GM12878 (cell line): ENCODE results near the gene HASPIN. TPM values are rescaled to one million over a fixed set of nuclear protein-coding genes. Genes with fewer than 3 reads are reported as not detected.

ENCODE experiments used
- BACH1 ChIP-seq: fragments of 450-650 bp; IDR thresholded peaks from 2 replicates; pipeline ENCODE4 v1.6.1; 2017; ENCODE audit warnings: mild to moderate bottlenecking, borderline replicate concordance
- EGR1 ChIP-seq, 2 experiments: IDR thresholded peaks; 1 replicate in 1 of 2; 2 replicates in 1 of 2; pipeline ENCODE4 v1.6.1; 2011 to 2012; ENCODE audit warnings: low read depth in 2 of 2, low read length in 2 of 2, borderline replicate concordance in 1 of 2, mild to moderate bottlenecking in 1 of 2, moderate library complexity in 1 of 2
- HCFC1 ChIP-seq: fragments of 150-350 bp; IDR thresholded peaks from 2 replicates; pipeline ENCODE4 v1.6.1; 2014; ENCODE audit warnings: low read length
- KAT2A ChIP-seq: conservative IDR thresholded peaks from 2 replicates; pipeline ENCODE4 v1.6.1; 2011; ENCODE audit warnings: low read depth, low read length; ENCODE audit not compliant: control insufficient read depth
- KLF5 ChIP-seq: fragments of 450-650 bp; IDR thresholded peaks from 2 replicates; pipeline ENCODE4 v1.6.1; 2014; ENCODE audit warnings: mild to moderate bottlenecking; ENCODE audit not compliant: partially characterized antibody
- LARP7 ChIP-seq: fragments of 450-650 bp; IDR thresholded peaks from 2 replicates; pipeline ENCODE4 v1.6.1; 2017; ENCODE audit warnings: mild to moderate bottlenecking
- NFYB ChIP-seq: IDR thresholded peaks from 2 replicates; pipeline ENCODE4 v1.6.1; 2011; ENCODE audit warnings: low read depth, mild to moderate bottlenecking, low read length, improper control_type of control experiment, moderate library complexity; ENCODE audit not compliant: insufficient read depth
- NRF1 ChIP-seq: conservative IDR thresholded peaks from 2 replicates; pipeline ENCODE4 v1.6.1; 2011; ENCODE audit warnings: mild to moderate bottlenecking, low read depth, low read length, improper control_type of control experiment
- POLR2AphosphoS5 ChIP-seq: IDR thresholded peaks from 2 replicates; pipeline ENCODE4 v1.6.1; 2011; ENCODE audit warnings: mild to moderate bottlenecking, low read length, inconsistent platforms
- POU2F2 ChIP-seq: IDR thresholded peaks from 3 replicates; pipeline ENCODE4 v1.6.1; 2011; ENCODE audit warnings: low read depth, mild to moderate bottlenecking, low read length, borderline replicate concordance
- RELA ChIP-seq: fragments of 450-650 bp; IDR thresholded peaks from 2 replicates; pipeline ENCODE4 v1.8.0; 2014; ENCODE audit warnings: borderline replicate concordance; ENCODE audit not compliant: partially characterized antibody
- STAT1 ChIP-seq: fragments of 450-650 bp; conservative IDR thresholded peaks from 2 replicates; pipeline ENCODE4 v1.6.1; 2014; ENCODE audit warnings: antibody characterized with exemption, mild to moderate bottlenecking
- YY1 ChIP-seq: IDR thresholded peaks from 2 replicates; pipeline ENCODE4 v1.6.1; 2011; ENCODE audit warnings: low read depth, mild to moderate bottlenecking, low read length
- polyA plus RNA-seq, 11 experiments: library from polyadenylated mRNA; depleted of rRNA in 4 of 11; unstranded in 6 of 11; stranded (reverse) in 5 of 11; fragments of >200 nt; fragmentation: Nextera tagmentation in 4 of 11; fragmentation: Illumina TruSeq in 1 of 11; extraction: Ambion mirVana in 4 of 11; extraction: Trizol in 1 of 11; gene quantifications; 1 replicate in 1 of 11; 2 replicates in 10 of 11; pipeline versions ENCODE4 v1.2.1 to v1.2.3, GENCODE V29; 2011 to 2016; ENCODE audit warnings: inconsistent platforms in 2 of 11, missing spikeins in 2 of 11, low read depth in 1 of 11
- total RNA-seq, 4 experiments: library from RNA; depleted of rRNA in 3 of 4; stranded (reverse); fragments of >200 nt in 3 of 4; fragmentation: Illumina TruSeq in 1 of 4; extraction: Trizol in 1 of 4; gene quantifications; 2 replicates each; pipeline versions ENCODE4 v1.2.1 to v1.2.3, GENCODE V29; 2013 to 2021
- TF ChIP-seq, protein P1 (sequence below): fragments of 450-650 bp; formaldehyde crosslinking; IDR thresholded peaks from 2 replicates; pipeline ENCODE4 v1.5.0; 2022; ENCODE audit warnings: mild to moderate bottlenecking, missing genetic modification characterization
- TF ChIP-seq, protein P2 (sequence below): fragments of 450-650 bp; IDR thresholded peaks from 2 replicates; pipeline ENCODE4 v1.6.1; 2017; ENCODE audit warnings: mild to moderate bottlenecking, moderate library complexity
- TF ChIP-seq, protein P3 (sequence below): fragments of 150-350 bp; IDR thresholded peaks from 2 replicates; pipeline ENCODE4 v1.6.1; 2016; ENCODE audit warnings: low read depth, low read length
- TF ChIP-seq, protein P4 (sequence below): IDR thresholded peaks from 2 replicates; pipeline ENCODE4 v1.6.1; 2011; ENCODE audit warnings: low read depth, low read length, improper control_type of control experiment, borderline replicate concordance

The HASPIN gene
- total and polyA plus RNA-seq, 10 of the 15 experiments (the other 5 are each of a cell fraction or from before 2014, with no cell fraction given): 0.80 to 18.0 (median 10.1) TPM

DNA sequence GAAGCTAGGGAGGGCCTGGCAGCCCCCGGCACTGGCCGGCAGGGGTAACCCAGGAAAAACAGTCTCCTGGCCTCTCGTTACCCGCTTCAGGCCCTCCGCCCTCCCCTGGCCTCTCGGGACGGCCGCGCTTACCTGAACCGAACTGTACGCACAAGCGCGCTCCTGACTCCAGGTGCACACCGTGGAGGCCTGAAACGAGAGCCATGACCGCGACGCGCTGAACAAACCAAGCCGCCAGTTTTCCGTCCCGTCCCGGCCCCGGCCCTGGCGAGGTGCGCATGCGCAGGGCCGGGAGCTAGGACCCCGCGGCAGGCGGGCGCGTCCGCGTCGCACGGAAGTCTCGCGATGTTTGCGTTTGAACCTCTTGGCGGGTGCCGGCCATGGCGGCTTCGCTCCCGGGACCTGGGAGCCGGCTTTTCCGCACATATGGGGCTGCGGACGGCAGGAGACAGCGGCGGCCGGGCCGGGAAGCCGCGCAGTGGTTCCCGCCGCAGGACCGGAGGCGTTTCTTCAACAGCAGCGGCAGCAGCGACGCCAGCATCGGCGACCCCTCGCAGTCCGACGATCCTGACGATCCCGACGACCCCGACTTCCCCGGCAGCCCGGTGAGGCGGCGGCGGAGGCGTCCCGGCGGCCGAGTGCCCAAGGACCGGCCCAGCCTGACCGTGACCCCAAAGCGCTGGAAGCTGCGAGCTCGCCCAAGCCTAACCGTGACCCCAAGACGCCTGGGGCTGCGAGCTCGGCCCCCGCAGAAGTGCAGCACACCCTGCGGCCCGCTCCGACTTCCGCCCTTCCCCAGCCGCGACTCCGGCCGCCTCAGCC is at the start of gene HASPIN (continued):
- TF ChIP-seq POLR2AphosphoS5: peak; percentile 67
- TF ChIP-seq, protein P1, sequence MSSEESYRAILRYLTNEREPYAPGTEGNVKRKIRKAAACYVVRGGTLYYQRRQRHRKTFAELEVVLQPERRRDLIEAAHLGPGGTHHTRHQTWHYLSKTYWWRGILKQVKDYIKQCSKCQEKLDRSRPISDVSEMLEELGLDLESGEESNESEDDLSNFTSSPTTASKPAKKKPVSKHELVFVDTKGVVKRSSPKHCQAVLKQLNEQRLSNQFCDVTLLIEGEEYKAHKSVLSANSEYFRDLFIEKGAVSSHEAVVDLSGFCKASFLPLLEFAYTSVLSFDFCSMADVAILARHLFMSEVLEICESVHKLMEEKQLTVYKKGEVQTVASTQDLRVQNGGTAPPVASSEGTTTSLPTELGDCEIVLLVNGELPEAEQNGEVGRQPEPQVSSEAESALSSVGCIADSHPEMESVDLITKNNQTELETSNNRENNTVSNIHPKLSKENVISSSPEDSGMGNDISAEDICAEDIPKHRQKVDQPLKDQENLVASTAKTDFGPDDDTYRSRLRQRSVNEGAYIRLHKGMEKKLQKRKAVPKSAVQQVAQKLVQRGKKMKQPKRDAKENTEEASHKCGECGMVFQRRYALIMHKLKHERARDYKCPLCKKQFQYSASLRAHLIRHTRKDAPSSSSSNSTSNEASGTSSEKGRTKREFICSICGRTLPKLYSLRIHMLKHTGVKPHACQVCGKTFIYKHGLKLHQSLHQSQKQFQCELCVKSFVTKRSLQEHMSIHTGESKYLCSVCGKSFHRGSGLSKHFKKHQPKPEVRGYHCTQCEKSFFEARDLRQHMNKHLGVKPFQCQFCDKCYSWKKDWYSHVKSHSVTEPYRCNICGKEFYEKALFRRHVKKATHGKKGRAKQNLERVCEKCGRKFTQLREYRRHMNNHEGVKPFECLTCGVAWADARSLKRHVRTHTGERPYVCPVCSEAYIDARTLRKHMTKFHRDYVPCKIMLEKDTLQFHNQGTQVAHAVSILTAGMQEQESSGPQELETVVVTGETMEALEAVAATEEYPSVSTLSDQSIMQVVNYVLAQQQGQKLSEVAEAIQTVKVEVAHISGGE (CRISPR knock-in tag): no peak
- peak in 1 of 2 experiments; percentile 83; a peak in 2 of 3 replicates for TF ChIP-seq EGR1 (IDR thresholded peaks at IDR 0.05; ENCODE audit: borderline replicate concordance in 1 of 2, low read depth in 2 of 2, low read length in 2 of 2)
- peak; percentile 95 for TF ChIP-seq YY1
- peak; percentile 83 for TF ChIP-seq POU2F2
- peak; percentile 82 for TF ChIP-seq KLF5
- TF ChIP-seq, protein P2, sequence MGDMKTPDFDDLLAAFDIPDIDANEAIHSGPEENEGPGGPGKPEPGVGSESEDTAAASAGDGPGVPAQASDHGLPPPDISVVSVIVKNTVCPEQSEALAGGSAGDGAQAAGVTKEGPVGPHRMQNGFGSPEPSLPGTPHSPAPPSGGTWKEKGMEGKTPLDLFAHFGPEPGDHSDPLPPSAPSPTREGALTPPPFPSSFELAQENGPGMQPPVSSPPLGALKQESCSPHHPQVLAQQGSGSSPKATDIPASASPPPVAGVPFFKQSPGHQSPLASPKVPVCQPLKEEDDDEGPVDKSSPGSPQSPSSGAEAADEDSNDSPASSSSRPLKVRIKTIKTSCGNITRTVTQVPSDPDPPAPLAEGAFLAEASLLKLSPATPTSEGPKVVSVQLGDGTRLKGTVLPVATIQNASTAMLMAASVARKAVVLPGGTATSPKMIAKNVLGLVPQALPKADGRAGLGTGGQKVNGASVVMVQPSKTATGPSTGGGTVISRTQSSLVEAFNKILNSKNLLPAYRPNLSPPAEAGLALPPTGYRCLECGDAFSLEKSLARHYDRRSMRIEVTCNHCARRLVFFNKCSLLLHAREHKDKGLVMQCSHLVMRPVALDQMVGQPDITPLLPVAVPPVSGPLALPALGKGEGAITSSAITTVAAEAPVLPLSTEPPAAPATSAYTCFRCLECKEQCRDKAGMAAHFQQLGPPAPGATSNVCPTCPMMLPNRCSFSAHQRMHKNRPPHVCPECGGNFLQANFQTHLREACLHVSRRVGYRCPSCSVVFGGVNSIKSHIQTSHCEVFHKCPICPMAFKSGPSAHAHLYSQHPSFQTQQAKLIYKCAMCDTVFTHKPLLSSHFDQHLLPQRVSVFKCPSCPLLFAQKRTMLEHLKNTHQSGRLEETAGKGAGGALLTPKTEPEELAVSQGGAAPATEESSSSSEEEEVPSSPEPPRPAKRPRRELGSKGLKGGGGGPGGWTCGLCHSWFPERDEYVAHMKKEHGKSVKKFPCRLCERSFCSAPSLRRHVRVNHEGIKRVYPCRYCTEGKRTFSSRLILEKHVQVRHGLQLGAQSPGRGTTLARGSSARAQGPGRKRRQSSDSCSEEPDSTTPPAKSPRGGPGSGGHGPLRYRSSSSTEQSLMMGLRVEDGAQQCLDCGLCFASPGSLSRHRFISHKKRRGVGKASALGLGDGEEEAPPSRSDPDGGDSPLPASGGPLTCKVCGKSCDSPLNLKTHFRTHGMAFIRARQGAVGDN: peak; percentile 76
- peak; percentile 70 for TF ChIP-seq HCFC1
- TF ChIP-seq STAT1: 0 out of 2 replicates have a peak, but pooled peaks have one; percentile 88
- TF ChIP-seq, protein P3, sequence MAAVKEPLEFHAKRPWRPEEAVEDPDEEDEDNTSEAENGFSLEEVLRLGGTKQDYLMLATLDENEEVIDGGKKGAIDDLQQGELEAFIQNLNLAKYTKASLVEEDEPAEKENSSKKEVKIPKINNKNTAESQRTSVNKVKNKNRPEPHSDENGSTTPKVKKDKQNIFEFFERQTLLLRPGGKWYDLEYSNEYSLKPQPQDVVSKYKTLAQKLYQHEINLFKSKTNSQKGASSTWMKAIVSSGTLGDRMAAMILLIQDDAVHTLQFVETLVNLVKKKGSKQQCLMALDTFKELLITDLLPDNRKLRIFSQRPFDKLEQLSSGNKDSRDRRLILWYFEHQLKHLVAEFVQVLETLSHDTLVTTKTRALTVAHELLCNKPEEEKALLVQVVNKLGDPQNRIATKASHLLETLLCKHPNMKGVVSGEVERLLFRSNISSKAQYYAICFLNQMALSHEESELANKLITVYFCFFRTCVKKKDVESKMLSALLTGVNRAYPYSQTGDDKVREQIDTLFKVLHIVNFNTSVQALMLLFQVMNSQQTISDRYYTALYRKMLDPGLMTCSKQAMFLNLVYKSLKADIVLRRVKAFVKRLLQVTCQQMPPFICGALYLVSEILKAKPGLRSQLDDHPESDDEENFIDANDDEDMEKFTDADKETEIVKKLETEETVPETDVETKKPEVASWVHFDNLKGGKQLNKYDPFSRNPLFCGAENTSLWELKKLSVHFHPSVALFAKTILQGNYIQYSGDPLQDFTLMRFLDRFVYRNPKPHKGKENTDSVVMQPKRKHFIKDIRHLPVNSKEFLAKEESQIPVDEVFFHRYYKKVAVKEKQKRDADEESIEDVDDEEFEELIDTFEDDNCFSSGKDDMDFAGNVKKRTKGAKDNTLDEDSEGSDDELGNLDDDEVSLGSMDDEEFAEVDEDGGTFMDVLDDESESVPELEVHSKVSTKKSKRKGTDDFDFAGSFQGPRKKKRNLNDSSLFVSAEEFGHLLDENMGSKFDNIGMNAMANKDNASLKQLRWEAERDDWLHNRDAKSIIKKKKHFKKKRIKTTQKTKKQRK: no peak
- TF ChIP-seq LARP7: peak; percentile 47; the same call in 1 of the 2 replicates
- TF ChIP-seq NRF1: peak; percentile 92
- peak; percentile 36; the same call in 1 of the 2 replicates for TF ChIP-seq BACH1
- TF ChIP-seq NFYB: no peak
- TF ChIP-seq KAT2A: no peak
- TF ChIP-seq RELA: peak; percentile 83
- TF ChIP-seq, protein P4, sequence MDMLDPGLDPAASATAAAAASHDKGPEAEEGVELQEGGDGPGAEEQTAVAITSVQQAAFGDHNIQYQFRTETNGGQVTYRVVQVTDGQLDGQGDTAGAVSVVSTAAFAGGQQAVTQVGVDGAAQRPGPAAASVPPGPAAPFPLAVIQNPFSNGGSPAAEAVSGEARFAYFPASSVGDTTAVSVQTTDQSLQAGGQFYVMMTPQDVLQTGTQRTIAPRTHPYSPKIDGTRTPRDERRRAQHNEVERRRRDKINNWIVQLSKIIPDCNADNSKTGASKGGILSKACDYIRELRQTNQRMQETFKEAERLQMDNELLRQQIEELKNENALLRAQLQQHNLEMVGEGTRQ: no peak
